Lung (tissue), 12 donors: ENCODE results near the gene HAUS6. TPM values are rescaled to one million over a fixed set of nuclear protein-coding genes. Genes with fewer than 3 reads are reported as not detected.

Source experiments
- ATAC-seq: fragments of 200-7000 bp; cut with Tn5 transposase; one replicate; pipeline ENCODE4 v1.9.1; 2020; ENCODE audit warnings: moderate number of reproducible peaks; ENCODE audit not compliant: insufficient read depth, low FRiP score
- DNase-seq, 3 donors: peaks; one replicate each; pipeline ENCODE4 v3.0.0-alpha.2; 2013 to 2017
- H3K27ac ChIP-seq, 2 donors: one replicate each; pipeline ENCODE4 v1.5.1; 2013; ENCODE audit warnings: mild to moderate bottlenecking in 2 of 2, moderate library complexity in 2 of 2, control low read depth in 1 of 2, inconsistent platforms in 1 of 2, low read depth in 1 of 2, low read length in 1 of 2
- H3K27me3 ChIP-seq, 3 donors: one replicate each; pipeline ENCODE4 v1.5.1; 2013; ENCODE audit warnings: low read length in 2 of 3; ENCODE audit not compliant: control insufficient read depth in 3 of 3, insufficient read depth in 3 of 3
- H3K36me3 ChIP-seq, 4 donors: one replicate each; pipeline ENCODE4 v1.5.1; 2013; ENCODE audit warnings: low read length in 4 of 4, mild to moderate bottlenecking in 1 of 4, moderate library complexity in 1 of 4; ENCODE audit not compliant: control insufficient read depth in 4 of 4, insufficient read depth in 4 of 4
- H3K4me1 ChIP-seq, 5 donors: one replicate each; pipeline ENCODE4 v1.5.1; 2013; ENCODE audit warnings: low read length in 5 of 5, mild to moderate bottlenecking in 2 of 5, moderate library complexity in 1 of 5; ENCODE audit not compliant: control insufficient read depth in 5 of 5, insufficient read depth in 5 of 5
- H3K4me3 ChIP-seq: one replicate; pipeline ENCODE4 v1.5.1; 2013; ENCODE audit warnings: mild to moderate bottlenecking, control low read depth, moderate library complexity
- H3K9ac ChIP-seq, 2 donors: one replicate each; pipeline ENCODE4 v1.5.1; 2013; ENCODE audit warnings: low read length in 2 of 2, control low read depth in 1 of 2; ENCODE audit not compliant: insufficient read depth in 1 of 2
- H3K9me3 ChIP-seq, 4 donors: one replicate each; pipeline ENCODE4 v1.5.1; 2013; ENCODE audit warnings: low read length in 3 of 4, mild to moderate bottlenecking in 1 of 4, moderate library complexity in 1 of 4; ENCODE audit not compliant: control insufficient read depth in 4 of 4, insufficient read depth in 3 of 4
- WGBS, 2 donors: extraction: QIAGEN DNeasy Blood & Tissue Kit; methylation state at CpG; one replicate each; pipeline ENCODE4 v1.1.7; 2013; 5-methylcytosine and 5-hydroxymethylcytosine counted together
- polyA plus RNA-seq, 2 donors: library from polyadenylated mRNA; stranded (reverse); fragments of 200-250 nt; gene quantifications; one replicate each; pipeline ENCODE4 v1.2.1, GENCODE V29; 2013
- total RNA-seq, 2 donors: library from RNA; depleted of rRNA in 1 of 2; stranded (reverse); fragments of >200 nt in 1 of 2; gene quantifications; one replicate each; pipeline ENCODE4 v1.2.1, GENCODE V29; 2014 to 2021
- TF ChIP-seq, protein P1 (sequence below): IDR thresholded peaks from 2 replicates; pipeline ENCODE4 v1.5.1; 2012; ENCODE audit warnings: mild to moderate bottlenecking; ENCODE audit errors: control extremely low read depth, extremely low read depth
- donor health status: control.
- donor health status: control.
- donor health status: Bipolar disorder and iron deficiency.
- donor health status: healthy.
- donor health status: DM: yes; HTN: yes; CAD: no.

The HAUS6 gene
- total and polyA plus RNA-seq, 4 donors: 3.6 to 13.1 (median 5.7) TPM

DNA sequence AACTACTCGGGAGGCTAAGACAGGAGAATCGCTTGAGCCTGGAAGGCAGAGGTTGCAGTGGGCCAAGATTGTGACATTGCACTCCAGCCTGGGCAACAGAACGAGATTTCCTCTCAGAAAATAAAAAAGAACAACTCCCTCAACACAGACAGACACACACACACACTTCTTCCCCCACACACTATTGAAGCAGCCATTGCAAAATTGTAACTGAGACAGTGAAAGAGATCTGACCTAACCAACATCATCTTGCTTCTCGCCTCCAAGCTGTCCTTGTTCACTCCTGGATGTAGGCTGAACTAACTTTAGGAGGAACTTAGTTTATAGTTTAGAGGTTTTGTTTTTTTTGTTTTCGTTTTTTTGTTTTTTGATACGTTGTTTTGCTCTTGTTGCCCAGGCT lies 37.6 kb upstream of the HAUS6 start:
- no peak for ATAC-seq

GRCh38 chr9:19138084-19138483 lies 35.4 kb upstream of the HAUS6 start:
- Histone ChIP-seq H3K36me3 (no peaks in the 10 kb centered on the region), H3K27me3 (no peaks in the 10 kb centered on the region), H3K4me1 (no peaks in the 10 kb centered on the region), H3K27ac (no peak overlapping the region), H3K9me3 (no peaks in the 10 kb centered on the region), H3K4me3 (no peak overlapping the region), H3K9ac (no peak overlapping the region)
- TF ChIP-seq, protein P1, sequence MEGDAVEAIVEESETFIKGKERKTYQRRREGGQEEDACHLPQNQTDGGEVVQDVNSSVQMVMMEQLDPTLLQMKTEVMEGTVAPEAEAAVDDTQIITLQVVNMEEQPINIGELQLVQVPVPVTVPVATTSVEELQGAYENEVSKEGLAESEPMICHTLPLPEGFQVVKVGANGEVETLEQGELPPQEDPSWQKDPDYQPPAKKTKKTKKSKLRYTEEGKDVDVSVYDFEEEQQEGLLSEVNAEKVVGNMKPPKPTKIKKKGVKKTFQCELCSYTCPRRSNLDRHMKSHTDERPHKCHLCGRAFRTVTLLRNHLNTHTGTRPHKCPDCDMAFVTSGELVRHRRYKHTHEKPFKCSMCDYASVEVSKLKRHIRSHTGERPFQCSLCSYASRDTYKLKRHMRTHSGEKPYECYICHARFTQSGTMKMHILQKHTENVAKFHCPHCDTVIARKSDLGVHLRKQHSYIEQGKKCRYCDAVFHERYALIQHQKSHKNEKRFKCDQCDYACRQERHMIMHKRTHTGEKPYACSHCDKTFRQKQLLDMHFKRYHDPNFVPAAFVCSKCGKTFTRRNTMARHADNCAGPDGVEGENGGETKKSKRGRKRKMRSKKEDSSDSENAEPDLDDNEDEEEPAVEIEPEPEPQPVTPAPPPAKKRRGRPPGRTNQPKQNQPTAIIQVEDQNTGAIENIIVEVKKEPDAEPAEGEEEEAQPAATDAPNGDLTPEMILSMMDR: no peak
- no peak for ATAC-seq
- DNase-seq: no peak
- WGBS, 2 donors: 89 to 91% methylated on average over 1 of the region's 1 CpG

More for the DNA sequence above, 37.6 kb upstream of the HAUS6 start:
- no peak for DNase-seq
- TF ChIP-seq, protein P1: no peak
- H3K36me3 ChIP-seq: no peaks in the 10 kb centered on the region
- no peak overlapping the region for H3K4me3 ChIP-seq
- H3K27ac ChIP-seq: no peak overlapping the region
- no peaks in the 10 kb centered on the region for H3K9me3 ChIP-seq
- no peak overlapping the region for H3K9ac ChIP-seq
- no peaks in the 10 kb centered on the region for H3K4me1 ChIP-seq
- 64 to 77% methylated on average over 6 of the region's 6 CpGs for WGBS, 2 donors
- no peaks in the 10 kb centered on the region for H3K27me3 ChIP-seq

- no peak for DNase-seq
- TF ChIP-seq, protein P1: no peak
- Histone ChIP-seq H3K9ac (no peak overlapping the region), H3K9me3 (no peaks in the 10 kb centered on the region), H3K4me1 (no peaks in the 10 kb centered on the region), H3K4me3 (no peak overlapping the region), H3K36me3 (no peaks in the 10 kb centered on the region), H3K27ac (no peak overlapping the region), H3K27me3 (no peaks in the 10 kb centered on the region)
- no peak for ATAC-seq
- 95 to 100% methylated on average over 1 of the region's 1 CpG for WGBS, 2 donors
Measured at GRCh38 chr9:19137282-19137681, 34.6 kb upstream of the HAUS6 start.

DNA sequence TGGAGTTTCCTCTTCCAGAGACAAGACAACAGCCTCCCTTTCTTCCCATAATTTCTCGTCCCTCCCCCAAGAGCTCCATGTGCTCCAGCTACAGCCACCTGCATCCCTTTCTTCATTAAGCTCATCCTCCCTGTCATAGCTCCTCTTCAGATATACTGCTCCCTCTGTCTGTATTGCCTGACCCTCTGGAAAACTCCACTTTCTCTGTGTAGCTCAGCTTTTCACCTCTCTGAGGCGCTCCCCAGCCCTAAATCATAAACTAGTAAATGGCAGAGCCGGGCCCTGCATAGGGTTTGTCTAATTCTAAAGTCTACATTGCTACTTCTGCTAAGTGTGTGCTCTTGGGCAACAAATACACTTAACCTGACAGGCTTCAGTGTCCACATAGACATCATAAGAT lies 33.4 kb upstream of the HAUS6 start:
- Histone ChIP-seq H3K4me3 (no peak overlapping the region), H3K36me3 (no peaks in the 10 kb centered on the region), H3K4me1 (no peaks in the 10 kb centered on the region), H3K9ac (no peak overlapping the region), H3K9me3 (no peaks in the 10 kb centered on the region), H3K27ac (no peak overlapping the region), H3K27me3 (no peaks in the 10 kb centered on the region)
- DNase-seq: no peak
- no peak for ATAC-seq
- TF ChIP-seq, protein P1: no peak
- WGBS, 2 donors: 75 to 78% methylated on average over 3 of the region's 3 CpGs
